GM13976 (cell line): Measurements from ENCODE around the gene PHEX.

Source experiments
- DNase-seq: peaks from one replicate; pipeline ENCODE4 v3.0.0; 2012; ENCODE audit warnings: low spot score
- in situ Hi-C: fragments of 300-500 bp; cut with MboI; formaldehyde crosslinking; loops from one replicate; pipeline ENCODE4 v1.12.0; 2022; ENCODE audit warnings: low sequenced_read_pairs, mixed read lengths, inconsistent platforms; ENCODE audit not compliant: unreplicated experiment
- TF ChIP-seq, protein P1 (sequence below): IDR thresholded peaks from 2 replicates; pipeline ENCODE4 v1.5.1; 2012; ENCODE audit warnings: borderline replicate concordance, mild to moderate bottlenecking; ENCODE audit not compliant: insufficient read depth; ENCODE audit errors: extremely low read depth, missing control alignments, control extremely low read depth

The PHEX gene

DNA sequence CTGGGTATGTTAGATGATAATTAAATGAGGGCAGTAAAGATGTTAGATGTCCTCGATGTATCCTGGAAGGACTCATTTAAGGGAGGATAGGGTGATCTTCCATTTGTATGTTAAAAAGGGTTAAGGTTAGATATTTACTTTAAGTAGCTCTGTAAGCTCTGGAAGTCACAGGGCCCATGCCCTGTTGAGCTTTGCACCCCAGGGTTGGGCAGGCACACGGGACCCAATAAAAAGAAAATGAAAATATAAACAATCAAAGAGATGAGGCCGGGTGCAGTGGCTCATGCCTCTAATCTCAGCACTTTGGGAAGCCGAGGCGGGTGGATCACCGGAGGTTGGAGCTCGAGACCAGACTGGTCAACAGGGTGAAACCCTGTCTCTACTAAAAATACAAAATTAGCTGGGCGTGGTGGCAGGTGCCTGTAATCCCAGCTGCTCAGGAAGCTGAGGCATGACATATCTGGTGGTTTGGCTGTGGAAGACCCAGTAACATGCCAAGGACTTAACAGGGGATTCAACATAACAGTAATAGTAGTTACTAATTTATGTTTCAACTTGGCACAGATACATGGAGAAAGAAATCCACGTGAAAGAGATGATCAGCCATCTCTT lies 16.9 kb upstream of the PHEX start:
- TF ChIP-seq, protein P1, sequence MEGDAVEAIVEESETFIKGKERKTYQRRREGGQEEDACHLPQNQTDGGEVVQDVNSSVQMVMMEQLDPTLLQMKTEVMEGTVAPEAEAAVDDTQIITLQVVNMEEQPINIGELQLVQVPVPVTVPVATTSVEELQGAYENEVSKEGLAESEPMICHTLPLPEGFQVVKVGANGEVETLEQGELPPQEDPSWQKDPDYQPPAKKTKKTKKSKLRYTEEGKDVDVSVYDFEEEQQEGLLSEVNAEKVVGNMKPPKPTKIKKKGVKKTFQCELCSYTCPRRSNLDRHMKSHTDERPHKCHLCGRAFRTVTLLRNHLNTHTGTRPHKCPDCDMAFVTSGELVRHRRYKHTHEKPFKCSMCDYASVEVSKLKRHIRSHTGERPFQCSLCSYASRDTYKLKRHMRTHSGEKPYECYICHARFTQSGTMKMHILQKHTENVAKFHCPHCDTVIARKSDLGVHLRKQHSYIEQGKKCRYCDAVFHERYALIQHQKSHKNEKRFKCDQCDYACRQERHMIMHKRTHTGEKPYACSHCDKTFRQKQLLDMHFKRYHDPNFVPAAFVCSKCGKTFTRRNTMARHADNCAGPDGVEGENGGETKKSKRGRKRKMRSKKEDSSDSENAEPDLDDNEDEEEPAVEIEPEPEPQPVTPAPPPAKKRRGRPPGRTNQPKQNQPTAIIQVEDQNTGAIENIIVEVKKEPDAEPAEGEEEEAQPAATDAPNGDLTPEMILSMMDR, result no peak
- in situ Hi-C loops, result no loop called here
- no peak for DNase-seq

- TF ChIP-seq, protein P1, result no peak
- DNase-seq, result no peak
- in situ Hi-C loops, result no loop called here
Measured at GRCh38 chrX:22021751-22022324, 10.3 kb upstream of the PHEX start.

- DNase-seq, result no peak
- in situ Hi-C loops, result no loop called here
- TF ChIP-seq, protein P1, result no peak
Measured at GRCh38 chrX:22024577-22024976, 7.5 kb upstream of the PHEX start.

DNA sequence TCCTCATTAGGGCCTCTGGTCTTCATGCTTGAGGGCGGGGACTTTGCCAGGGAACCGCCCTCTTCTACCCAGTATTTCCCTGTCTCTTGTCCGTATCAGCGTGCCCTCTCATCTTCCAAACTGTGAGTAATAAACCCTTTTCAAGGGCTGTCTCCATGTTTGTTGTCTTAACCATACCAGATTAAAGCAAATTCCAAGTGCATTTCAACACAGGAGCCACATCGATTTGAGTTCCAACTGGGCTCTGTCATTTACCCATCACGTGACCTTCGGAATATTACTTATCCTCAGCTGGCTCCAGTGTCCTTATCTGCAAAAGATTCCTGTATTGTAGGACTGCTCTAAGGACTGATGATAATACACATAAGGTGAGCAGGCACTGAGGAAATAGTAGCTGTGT lies 6.4 kb upstream of the PHEX start:
- TF ChIP-seq, protein P1, result no peak
- in situ Hi-C loops, result no loop called here
- DNase-seq, result no peak

- in situ Hi-C loops, result no loop called here
- TF ChIP-seq, protein P1, result no peak
- no peak for DNase-seq
Measured at GRCh38 chrX:22026731-22027130, 5.4 kb upstream of the PHEX start.

DNA sequence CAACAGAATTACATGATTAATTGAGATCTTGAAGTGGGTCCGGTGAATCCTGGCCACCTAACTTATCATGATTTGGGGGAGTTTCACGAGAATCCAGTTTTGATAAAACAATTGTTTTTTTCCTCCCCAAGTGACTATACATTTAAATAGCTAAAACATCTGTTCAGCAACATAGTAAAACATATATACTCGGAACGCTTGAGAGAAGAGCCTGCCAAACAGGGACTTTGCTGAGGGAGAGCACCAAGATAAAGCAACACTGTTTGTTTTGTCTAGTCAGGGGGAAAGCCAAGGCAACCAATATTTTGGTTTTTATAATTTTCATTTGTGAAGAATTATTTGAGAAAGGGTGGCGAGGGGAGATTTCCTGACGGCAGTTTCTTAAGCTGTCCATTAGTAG lies 381 bp downstream of the PHEX start:
- in situ Hi-C loops, result no loop called here
- no peak for DNase-seq
- TF ChIP-seq, protein P1, result no peak
